Measurements from ENCODE around the gene C4BPA. TPM values are rescaled to one million over a fixed set of nuclear protein-coding genes. Genes with fewer than 3 reads are reported as not detected.

C4BPA gene
- total and polyA plus RNA-seq, 10 of the 15 experiments (the other 5 are each of a cell fraction or from before 2014, with no cell fraction given) = 0.31 TPM; not detected in 9

- Histone ChIP-seq H3K4me2 (ENCODE audit: control insufficient read depth, insufficient read depth) (no peak overlapping the region), H3K36me3 (ENCODE audit: control insufficient read depth in 2 of 2, insufficient read depth in 2 of 2, low read length in 1 of 2) (no peaks in the 10 kb centered on the region), H3K4me3 (no peak overlapping the region), H3K9me3 (replicated peaks; ENCODE audit: control insufficient read depth, insufficient read depth, low read length) (no peaks in the 10 kb centered on the region), H3K27ac (ENCODE audit: control insufficient read depth, insufficient read depth) (no peak overlapping the region), H3K79me2 (ENCODE audit: control insufficient read depth, insufficient read depth, low read length) (no peaks in the 10 kb centered on the region), H4K20me1 (ENCODE audit: control insufficient read depth, insufficient read depth) (no peaks in the 10 kb centered on the region), H3K9ac (ENCODE audit: control insufficient read depth, insufficient read depth, low read length) (no peak overlapping the region), H3K27me3 (replicated peaks in 1 of 2; ENCODE audit: control insufficient read depth in 2 of 2, insufficient read depth in 2 of 2, low read length in 1 of 2) (no peaks in the 10 kb centered on the region), H3K4me1 (ENCODE audit: control insufficient read depth, insufficient read depth, low read length) (no peaks in the 10 kb centered on the region), H2AFZ (ENCODE audit: control insufficient read depth, low read depth, low read length) (no peak overlapping the region)
- no TSS peak for BruUV-seq (replicated peaks)
- FAIRE-seq (no peak), DNase-seq (ENCODE audit: low read depth, low spot score) (no peak), ATAC-seq (no peak)
- TF ChIP-seq NFYA (IDR thresholded peaks at IDR 0.05; ENCODE audit: borderline replicate concordance, low read depth, low read length) = no peak
- TF ChIP-seq CREB1 (IDR thresholded peaks at IDR 0.05; ENCODE audit: low read depth) = no peak
- no peak for TF ChIP-seq YY1 (IDR thresholded peaks at IDR 0.05; ENCODE audit: low read depth, low read length)
- TF ChIP-seq KAT2A (conservative IDR thresholded peaks at IDR 0.05; ENCODE audit: control insufficient read depth, low read depth, low read length) = no peak
- no peak for TF ChIP-seq MEF2A (IDR thresholded peaks at IDR 0.05; ENCODE audit: insufficient read depth, low read depth, low read length)
- no peak for TF ChIP-seq CHD2 (IDR thresholded peaks at IDR 0.05; ENCODE audit: borderline replicate concordance, low read depth, low read length)
- TF ChIP-seq EGR1 (IDR thresholded peaks at IDR 0.05; ENCODE audit: borderline replicate concordance in 1 of 2, low read depth in 2 of 2, low read length in 2 of 2) = no peak
- TF ChIP-seq ZBTB11 (CRISPR knock-in tag; IDR thresholded peaks at IDR 0.05) = no peak
- TF ChIP-seq NFXL1 (IDR thresholded peaks at IDR 0.05; ENCODE audit: borderline replicate concordance) = no peak
- TF ChIP-seq ZNF207 (IDR thresholded peaks at IDR 0.05; ENCODE audit: borderline replicate concordance) = no peak
- TF ChIP-seq DPF2 (IDR thresholded peaks at IDR 0.05) = no peak
- ChIA-PET POLR2A (interaction anchor here (0.6 to 1.3 kb wide), 3 partner anchors 21 to 245 kb away, joined by 3 to 5 read pairs (median 3); partner anchors contain the start of gene CD55), RAD21 (ENCODE audit: unreplicated experiment) (interaction anchor here (0.7 to 1.9 kb wide), 6 partner anchors 7 to 328 kb away, joined by 3 to 10 read pairs (median 4); no protein-coding TSS in a partner anchor), CTCF (interaction anchor here (0.6 to 10.2 kb wide), 10 partner anchors 7 to 423 kb away, joined by 3 to 131 read pairs (median 4); partner anchors contain the start of genes PFKFB2 and YOD1), SMC1A (ENCODE audit: uncharacterized antibody, unreplicated experiment) (interaction anchor here (0.8 to 7.7 kb wide), 5 partner anchors 21 to 441 kb away, joined by 3 to 66 read pairs (median 3); partner anchors contain the start of genes DYRK3 and YOD1)
- intact Hi-C loops (cut with micrococcal nuclease; ENCODE audit: unreplicated experiment) (loop anchor here (5.0 kb wide), 2 partner anchors 34 to 74 kb away; no protein-coding TSS in a partner anchor), in situ Hi-C loops (cut with MboI) (loop anchor here (5.0 kb wide), 1 partner anchor 331 kb away; no protein-coding TSS in a partner anchor)
- 19% methylated on average over 5 of the region's 5 CpGs for WGBS (ENCODE audit: insufficient coverage, insufficient replicate concordance, low lambda C conversion rate, missing lambda C conversion rate)
Observed at GRCh38 chr1:207076181-207076955, 27.7 kb upstream of the C4BPA start.
